HG02678 (cell line): ENCODE results near the gene CEACAM5.
"Not testable (repeated sequence)": the region's sequence is repeated elsewhere in the genome, so short reads cannot be mapped to it uniquely, and the experiment has no call there.

Experiments used
- ATAC-seq: cut with Tn5 transposase; IDR thresholded peaks from one replicate; pipeline ENCODE4 v1.9.1; 2021; ENCODE audit warnings: mild to moderate bottlenecking, moderate library complexity; ENCODE audit not compliant: unreplicated experiment

Gene CEACAM5

GRCh38 chr19:41699968-41700323 lies 8.5 kb upstream of the CEACAM5 start:
- ATAC-seq, result no peak

GRCh38 chr19:41700381-41701195 lies 7.8 kb upstream of the CEACAM5 start:
- no peak for ATAC-seq

- ATAC-seq, result no peak
Observed at GRCh38 chr19:41701401-41702075, 6.9 kb upstream of the CEACAM5 start.

- ATAC-seq, result no peak
Observed at GRCh38 chr19:41702171-41702651, 6.2 kb upstream of the CEACAM5 start.

- ATAC-seq, result no peak
Observed at GRCh38 chr19:41703602-41704293, 4.7 kb upstream of the CEACAM5 start.

- no peak for ATAC-seq
Observed at GRCh38 chr19:41705393-41706174, 2.8 kb upstream of the CEACAM5 start.

GRCh38 chr19:41706741-41707501 lies 1.5 kb upstream of the CEACAM5 start:
- ATAC-seq, result peak; percentile 50

- no peak for ATAC-seq
Observed at GRCh38 chr19:41707502-41707812, 969 bp upstream of the CEACAM5 start.

- ATAC-seq, result no peak
Observed at GRCh38 chr19:41707871-41708371, 505 bp upstream of the CEACAM5 start.

- ATAC-seq, result not testable (repeated sequence)
Observed at GRCh38 chr19:41709516-41709915, 1.1 kb downstream of the CEACAM5 start.

GRCh38 chr19:41709951-41710645 lies 1.7 kb downstream of the CEACAM5 start:
- no peak for ATAC-seq

- ATAC-seq, result no peak
Observed at GRCh38 chr19:41711376-41712261, 3.2 kb downstream of the CEACAM5 start.

GRCh38 chr19:41714598-41714997 lies 6.2 kb downstream of the CEACAM5 start:
- ATAC-seq, result no peak

GRCh38 chr19:41718761-41719160 lies 10.3 kb downstream of the CEACAM5 start:
- no peak for ATAC-seq

- no peak for ATAC-seq
Observed at GRCh38 chr19:41720103-41720502, 11.7 kb downstream of the CEACAM5 start.

GRCh38 chr19:41726493-41726892 lies 18.1 kb downstream of the CEACAM5 start:
- no peak for ATAC-seq

- no peak for ATAC-seq
Observed at GRCh38 chr19:41734156-41734555, 25.7 kb downstream of the CEACAM5 start.

- no peak for ATAC-seq
Observed at GRCh38 chr19:41734585-41734984, 26.2 kb downstream of the CEACAM5 start.
